ENCODE measurements around the gene PUM2. TPM values are rescaled to one million over a fixed set of nuclear protein-coding genes. Genes with fewer than 3 reads are reported as not detected.
A peak's percentile ranks its signal among the peaks of the same experiment; 100 is the strongest.

PUM2 gene
- total RNA-seq, 1 experiment from 2014 or later = 105 TPM

DNA sequence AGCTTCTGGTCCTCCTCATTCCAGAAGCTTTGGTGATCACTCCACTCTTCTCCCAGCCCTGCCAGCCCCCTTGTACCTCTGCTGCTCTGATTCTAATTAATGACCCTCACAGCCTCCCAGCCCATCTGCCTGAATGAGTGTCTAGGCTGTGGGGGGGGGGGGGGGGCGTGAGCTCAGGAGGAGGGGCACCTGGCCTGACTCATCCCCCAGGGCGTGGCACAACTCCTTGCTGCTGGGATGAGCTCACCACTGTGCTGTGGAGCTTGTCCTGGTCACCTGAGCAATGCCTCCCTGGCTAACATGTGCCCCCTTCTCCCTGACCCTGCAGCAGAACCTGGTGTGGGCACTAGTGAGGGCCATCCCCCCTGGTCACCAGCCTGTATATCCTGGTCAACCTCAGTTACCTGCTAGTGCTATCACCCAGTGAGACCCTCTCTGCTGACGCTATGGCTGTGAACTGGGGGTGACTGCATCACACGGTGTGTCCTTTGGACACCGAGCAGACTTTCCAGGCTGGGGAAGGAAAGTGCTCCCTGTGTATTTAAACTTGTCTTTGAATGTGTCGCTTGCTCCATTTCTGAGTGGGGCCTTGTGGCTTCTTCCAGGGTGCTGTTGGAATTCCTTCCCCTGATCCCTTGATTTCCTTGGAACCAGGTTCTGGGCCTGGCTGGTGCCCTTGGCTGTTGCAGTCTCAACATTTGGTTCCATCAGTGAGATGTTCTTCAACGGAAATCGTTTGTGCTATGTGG is 41.5 kb upstream of the PUM2 start:
- CTCF ChIA-PET = interaction anchor here (0.8 to 1.4 kb wide), 4 partner anchors 14 to 250 kb away, joined by 3 to 5 read pairs (median 4); no protein-coding TSS in a partner anchor
- H3K36me3 ChIP-seq (ENCODE audit: control insufficient read depth in 1 of 2, insufficient read depth in 2 of 2, low read length in 2 of 2) = no peaks in the 10 kb centered on the region
- H3K4me3 ChIP-seq (replicated peaks in 1 of 2; ENCODE audit: low read depth in 1 of 2, low read length in 2 of 2) = no peak overlapping the region
- POLR2A ChIA-PET = interaction anchor here (0.7 to 1.1 kb wide), 3 partner anchors 12 to 55 kb away, joined by 3 to 8 read pairs (median 4); partner anchors contain the start of gene RHOB
- no TSS peak for BruUV-seq (replicated peaks)
- no peaks in the 10 kb centered on the region for H3K27me3 ChIP-seq (ENCODE audit: insufficient read depth, low read length)
- H3K9me2 ChIP-seq (ENCODE audit: insufficient read depth) = no peaks in the 10 kb centered on the region
- H3K9ac ChIP-seq (ENCODE audit: low read length) = no peak overlapping the region
- H3K79me2 ChIP-seq (ENCODE audit: insufficient read depth, low read length) = no peaks in the 10 kb centered on the region
- peak overlapping the region; percentile 30; the same call in 1 of the 2 replicates for H3K4me2 ChIP-seq (ENCODE audit: low read length)
- H3K4me1 ChIP-seq (ENCODE audit: control insufficient read depth in 1 of 2, insufficient read depth in 2 of 2, low read length in 2 of 2) = peaks cover 0 to 11% of the 10 kb centered on the region in 2 experiments; a peak in 2 of 4 replicates
- intact Hi-C loops (cut with micrococcal nuclease) = no loop called here
- no peaks in the 10 kb centered on the region for H4K20me1 ChIP-seq (ENCODE audit: insufficient read depth)
- ATAC-seq (peak; percentile 70), DNase-seq (ENCODE audit: low read depth, low spot score) (no peak)
- H2AFZ ChIP-seq (ENCODE audit: low read depth, low read length, poor library complexity, severe bottlenecking) = no peak overlapping the region
- no peak overlapping the region for H3K27ac ChIP-seq (ENCODE audit: low read depth, low read length)
- H3K9me3 ChIP-seq (ENCODE audit: control insufficient read depth in 1 of 2, insufficient read depth in 1 of 2, low read depth in 1 of 2, low read length in 2 of 2) = no peaks in the 10 kb centered on the region
- RAD21 ChIA-PET (ENCODE audit: low non-redundant PET in 1 of 2, low total read pairs in 2 of 2, uncharacterized antibody in 2 of 2, unreplicated experiment in 2 of 2) = no interaction called here
- TF ChIP-seq SRF (IDR thresholded peaks at IDR 0.05; ENCODE audit: low read depth) (no peak), SP1 (IDR thresholded peaks at IDR 0.05; ENCODE audit: low read depth) (peak; percentile 14; the same call in 1 of the 2 replicates)

DNA sequence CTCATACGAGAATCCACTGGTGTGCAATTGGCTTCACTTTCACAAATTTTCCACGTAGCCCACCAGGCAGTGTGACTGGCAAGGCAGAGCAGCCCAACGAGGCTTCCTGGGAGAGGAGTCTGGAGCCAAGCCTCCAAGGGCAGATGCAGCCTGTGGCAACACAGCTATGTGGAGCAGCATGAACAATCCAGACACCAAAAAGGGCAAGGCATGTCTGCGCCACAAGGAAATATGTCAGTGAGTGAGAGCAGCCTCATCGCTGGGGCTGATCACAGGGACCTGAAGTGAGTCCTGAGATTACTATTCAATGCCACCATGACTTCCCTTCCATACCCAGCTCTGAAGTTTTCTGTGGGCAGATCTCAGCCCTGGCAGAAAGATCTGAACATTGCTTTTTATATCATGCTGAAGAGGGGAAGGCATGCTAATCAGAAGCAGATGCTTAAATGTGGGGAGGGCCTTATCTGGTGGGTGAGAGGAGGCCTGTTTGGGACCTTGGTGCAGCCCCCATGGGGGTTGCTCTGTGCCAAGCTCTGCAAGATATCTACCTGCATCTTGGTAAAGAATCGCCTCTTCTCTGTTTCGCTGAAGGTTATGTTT is 40.0 kb upstream of the PUM2 start:
- Histone ChIP-seq H3K4me2 (ENCODE audit: low read length) (no peak overlapping the region), H3K9me3 (ENCODE audit: control insufficient read depth in 1 of 2, insufficient read depth in 1 of 2, low read depth in 1 of 2, low read length in 2 of 2) (no peaks in the 10 kb centered on the region), H3K79me2 (ENCODE audit: insufficient read depth, low read length) (no peaks in the 10 kb centered on the region), H4K20me1 (ENCODE audit: insufficient read depth) (no peaks in the 10 kb centered on the region), H3K27me3 (ENCODE audit: insufficient read depth, low read length) (no peaks in the 10 kb centered on the region), H3K9ac (ENCODE audit: low read length) (no peak overlapping the region), H3K27ac (ENCODE audit: low read depth, low read length) (no peak overlapping the region), H3K4me1 (ENCODE audit: control insufficient read depth in 1 of 2, insufficient read depth in 2 of 2, low read length in 2 of 2) (peaks cover 0 to 11% of the 10 kb centered on the region in 2 experiments; a peak in 2 of 4 replicates), H2AFZ (ENCODE audit: low read depth, low read length, poor library complexity, severe bottlenecking) (no peak overlapping the region), H3K36me3 (ENCODE audit: control insufficient read depth in 1 of 2, insufficient read depth in 2 of 2, low read length in 2 of 2) (no peaks in the 10 kb centered on the region), H3K4me3 (replicated peaks in 1 of 2; ENCODE audit: low read depth in 1 of 2, low read length in 2 of 2) (no peak overlapping the region), H3K9me2 (ENCODE audit: insufficient read depth) (no peaks in the 10 kb centered on the region)
- no TSS peak for BruUV-seq (replicated peaks)
- ChIA-PET POLR2A (no interaction called here), RAD21 (ENCODE audit: low non-redundant PET in 1 of 2, low total read pairs in 2 of 2, uncharacterized antibody in 2 of 2, unreplicated experiment in 2 of 2) (no interaction called here), CTCF (no interaction called here)
- TF ChIP-seq EZH2phosphoT487 (IDR thresholded peaks at IDR 0.05; ENCODE audit: borderline replicate concordance) = no peak
- TF ChIP-seq RAD21 (IDR thresholded peaks at IDR 0.05; ENCODE audit: low read depth) = no peak
- ATAC-seq (no peak), DNase-seq (ENCODE audit: low read depth, low spot score) (no peak)
- intact Hi-C loops (cut with micrococcal nuclease) = no loop called here

All from HCT116 (cell line).